Ovary (tissue), 3 donors: ENCODE data around the gene PPP1R2C.

Experiments used
- EP300 ChIP-seq: sonication (generic); formaldehyde crosslinking; IDR thresholded peaks from one replicate; pipeline ENCODE4 v1.6.1; 2017; ENCODE audit warnings: antibody characterized with exemption
- POLR2A ChIP-seq: fragments of 450-650 bp; IDR thresholded peaks from one replicate; pipeline ENCODE4 v1.6.1; 2017; ENCODE audit warnings: antibody characterized with exemption, mild to moderate bottlenecking, moderate library complexity
- TF ChIP-seq, protein P1 (sequence below), 3 donors: fragments of 450-650 bp in 2 of 3; fragments of 200-600 bp in 1 of 3; IDR thresholded peaks; one replicate each; pipeline versions ENCODE4 v1.5.1 to v1.8.0; 2016 to 2022; ENCODE audit warnings: antibody characterized with exemption in 3 of 3, mild to moderate bottlenecking in 1 of 3
- donor health status: DM: no; HTN: no; CAD: no.

DNA sequence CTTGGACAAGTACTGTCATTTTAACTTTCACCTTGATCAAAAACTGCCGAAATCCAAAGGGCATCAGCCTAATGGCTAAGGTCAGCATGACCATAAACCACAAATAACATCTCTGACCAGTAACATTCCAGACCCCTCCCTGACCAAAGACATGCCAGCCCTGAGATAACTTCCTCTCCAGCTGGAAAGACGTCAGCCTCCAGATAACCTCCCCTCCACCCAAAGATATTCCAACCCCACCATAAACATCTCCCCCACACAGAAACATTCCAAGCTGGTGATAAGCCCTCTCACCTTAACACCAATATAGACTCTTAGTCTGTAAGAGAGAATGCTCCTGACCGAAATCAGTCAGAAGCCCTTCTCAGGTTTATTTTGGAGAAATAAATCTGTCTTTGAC, 7.4 kb downstream of the PPP1R2C start:
- no peak for TF ChIP-seq POLR2A
- TF ChIP-seq, protein P1, sequence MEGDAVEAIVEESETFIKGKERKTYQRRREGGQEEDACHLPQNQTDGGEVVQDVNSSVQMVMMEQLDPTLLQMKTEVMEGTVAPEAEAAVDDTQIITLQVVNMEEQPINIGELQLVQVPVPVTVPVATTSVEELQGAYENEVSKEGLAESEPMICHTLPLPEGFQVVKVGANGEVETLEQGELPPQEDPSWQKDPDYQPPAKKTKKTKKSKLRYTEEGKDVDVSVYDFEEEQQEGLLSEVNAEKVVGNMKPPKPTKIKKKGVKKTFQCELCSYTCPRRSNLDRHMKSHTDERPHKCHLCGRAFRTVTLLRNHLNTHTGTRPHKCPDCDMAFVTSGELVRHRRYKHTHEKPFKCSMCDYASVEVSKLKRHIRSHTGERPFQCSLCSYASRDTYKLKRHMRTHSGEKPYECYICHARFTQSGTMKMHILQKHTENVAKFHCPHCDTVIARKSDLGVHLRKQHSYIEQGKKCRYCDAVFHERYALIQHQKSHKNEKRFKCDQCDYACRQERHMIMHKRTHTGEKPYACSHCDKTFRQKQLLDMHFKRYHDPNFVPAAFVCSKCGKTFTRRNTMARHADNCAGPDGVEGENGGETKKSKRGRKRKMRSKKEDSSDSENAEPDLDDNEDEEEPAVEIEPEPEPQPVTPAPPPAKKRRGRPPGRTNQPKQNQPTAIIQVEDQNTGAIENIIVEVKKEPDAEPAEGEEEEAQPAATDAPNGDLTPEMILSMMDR (IDR thresholded peaks at IDR 0.05) = no peak
- no peak for TF ChIP-seq EP300
